Activated CD8-positive, alpha-beta memory T cell treated with anti-CD3 and anti-CD28 coated beads, Interleukin-2, amount 50 U/mL, for 48 hours (primary cell): ENCODE measurements around the gene FCHSD2.
"Not testable (repeated sequence)": the region's sequence is repeated elsewhere in the genome, so short reads cannot be mapped to it uniquely, and the experiment has no call there.

Experiments
- DNase-seq: peaks from one replicate; pipeline ENCODE4 v3.0.0-alpha.2; 2020

The FCHSD2 gene

DNA sequence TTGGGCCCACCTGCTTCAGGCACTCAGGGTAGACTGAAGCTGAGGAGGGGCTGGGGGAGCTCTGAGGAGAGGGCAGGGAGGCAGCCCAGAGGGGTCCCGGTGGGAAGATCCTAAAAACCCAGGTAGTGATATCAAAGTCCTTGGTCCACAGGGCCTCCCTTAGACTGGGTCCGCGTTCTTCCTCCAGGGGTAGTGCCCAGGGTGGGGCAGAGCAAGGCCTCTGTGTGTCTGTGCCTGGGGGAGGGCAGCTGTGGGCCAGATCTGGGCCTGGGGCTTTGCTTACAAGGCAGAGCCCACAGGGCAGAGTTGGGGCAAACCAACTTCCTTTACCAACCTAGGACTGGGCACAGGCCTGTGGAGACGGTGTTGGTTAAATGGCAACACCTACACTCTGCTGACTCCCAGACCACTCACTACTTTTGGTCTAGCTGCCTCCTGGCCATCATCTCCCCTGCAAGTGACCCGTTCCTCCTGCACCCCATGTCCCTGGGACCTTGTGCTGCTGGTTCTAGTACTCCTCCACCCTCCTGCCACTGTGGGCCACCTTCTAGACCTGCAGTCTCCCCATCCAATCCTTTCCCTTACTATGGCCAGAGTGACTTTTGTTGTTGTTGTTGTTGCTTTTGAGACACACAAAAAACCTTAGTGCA lies 312.1 kb downstream of the FCHSD2 start:
- no peak for DNase-seq

DNA sequence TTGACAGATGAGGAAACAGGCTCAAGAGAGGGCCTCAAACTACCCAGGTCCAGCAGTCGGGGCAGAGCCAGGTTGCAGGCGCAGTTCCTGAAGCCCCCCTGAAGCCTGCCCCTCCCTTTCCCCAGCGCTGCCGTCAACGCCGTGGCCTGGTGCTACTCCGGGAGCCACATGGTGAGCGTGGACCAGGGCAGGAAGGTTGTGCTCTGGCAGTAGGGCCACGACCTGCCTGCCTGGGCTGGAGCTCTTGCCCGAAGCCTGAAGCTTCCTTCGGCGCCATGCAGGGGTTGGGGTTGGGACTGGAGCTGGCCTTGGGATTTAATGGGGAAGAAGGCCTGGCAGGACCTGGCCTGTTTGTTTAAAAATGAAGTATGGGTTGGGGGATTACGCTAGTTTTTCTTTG lies 312.9 kb downstream of the FCHSD2 start:
- no peak for DNase-seq

DNA sequence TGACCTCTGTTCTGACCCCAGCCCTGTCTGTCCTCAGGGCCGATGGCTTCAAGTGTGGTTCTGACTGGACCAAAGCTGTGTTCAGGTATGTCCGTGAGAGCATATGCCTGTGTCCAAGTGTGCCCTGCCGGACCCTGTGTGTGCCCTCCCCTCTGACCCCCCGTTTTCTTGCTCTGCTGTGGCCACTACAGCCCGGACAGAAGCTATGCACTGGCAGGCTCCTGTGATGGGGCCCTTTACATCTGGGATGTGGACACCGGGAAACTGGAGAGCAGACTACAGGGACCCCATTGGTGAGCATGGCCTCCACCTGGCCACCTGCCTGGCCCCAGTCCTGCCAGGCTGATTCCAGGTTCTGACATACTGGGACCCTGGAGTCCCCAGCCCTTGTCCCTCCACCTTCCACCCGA lies 313.4 kb downstream of the FCHSD2 start:
- no peak for DNase-seq

DNA sequence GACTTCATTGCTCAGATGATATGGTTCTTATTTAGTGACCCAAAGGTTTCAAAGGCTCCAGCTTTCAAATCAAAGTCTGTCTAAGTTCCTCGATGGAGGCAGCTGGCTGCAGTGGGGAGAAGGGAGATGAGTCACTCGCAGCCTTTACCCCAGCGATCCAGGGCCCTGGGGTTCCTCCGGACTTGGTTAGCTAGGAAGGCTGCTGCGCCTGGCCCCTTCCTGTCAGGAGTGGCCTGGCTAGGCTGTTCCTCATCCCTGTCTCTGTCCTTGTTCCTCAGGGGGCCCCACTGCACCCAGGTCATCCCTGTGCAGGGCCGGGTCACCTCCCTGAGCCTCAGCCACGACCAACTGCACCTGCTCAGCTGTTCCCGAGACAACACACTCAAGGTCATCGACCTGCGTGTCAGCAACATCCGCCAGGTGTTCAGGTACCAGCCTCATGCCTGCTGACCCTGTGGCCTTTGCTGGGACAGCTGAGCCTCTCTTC lies 314.0 kb downstream of the FCHSD2 start:
- DNase-seq = no peak

DNA sequence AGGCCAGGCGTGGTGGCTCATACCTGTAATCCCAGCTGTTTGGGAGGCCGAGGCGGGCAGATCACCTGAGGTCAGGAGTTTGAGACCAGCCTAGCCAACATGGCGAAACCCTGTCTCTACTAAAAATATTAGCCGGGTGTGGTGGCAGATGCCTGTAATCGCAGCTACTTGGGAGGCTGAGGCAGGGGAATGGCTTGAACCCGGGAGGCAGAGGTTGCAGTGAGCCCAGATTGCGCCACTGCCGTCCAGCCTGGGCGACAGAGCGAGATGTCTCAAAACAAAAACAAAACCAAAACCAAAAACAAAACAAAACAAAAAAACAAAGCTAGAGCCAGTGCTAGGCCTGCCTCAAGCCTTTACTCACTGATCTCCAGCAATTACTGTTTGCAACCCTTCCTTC lies 314.5 kb downstream of the FCHSD2 start:
- DNase-seq = not testable (repeated sequence)

DNA sequence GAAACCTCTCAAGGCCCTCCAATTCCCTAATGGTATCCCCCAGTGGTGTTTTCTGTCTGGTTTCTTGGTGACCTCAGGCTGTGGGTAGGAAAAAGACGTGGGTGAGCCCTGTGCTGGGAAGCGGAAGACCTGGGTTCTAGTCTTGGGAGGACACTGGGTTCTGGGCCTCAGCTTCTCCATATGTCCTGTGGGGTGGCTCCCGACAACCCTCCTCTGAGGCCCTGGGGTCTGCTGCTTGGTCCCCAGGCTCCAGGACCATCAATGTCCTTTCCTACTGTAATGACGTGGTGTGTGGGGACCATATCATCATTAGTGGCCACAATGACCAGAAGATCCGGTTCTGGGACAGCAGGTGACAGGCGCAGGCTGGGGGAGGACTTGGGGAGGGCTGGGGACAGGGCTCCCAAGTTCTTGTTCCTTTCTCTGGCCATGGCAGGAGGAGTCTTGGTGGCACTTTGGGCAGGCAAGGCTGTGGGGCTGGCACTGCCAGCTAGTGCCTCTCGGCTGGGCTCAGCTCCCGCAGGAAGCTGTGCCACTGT lies 315.1 kb downstream of the FCHSD2 start:
- DNase-seq = no peak

DNA sequence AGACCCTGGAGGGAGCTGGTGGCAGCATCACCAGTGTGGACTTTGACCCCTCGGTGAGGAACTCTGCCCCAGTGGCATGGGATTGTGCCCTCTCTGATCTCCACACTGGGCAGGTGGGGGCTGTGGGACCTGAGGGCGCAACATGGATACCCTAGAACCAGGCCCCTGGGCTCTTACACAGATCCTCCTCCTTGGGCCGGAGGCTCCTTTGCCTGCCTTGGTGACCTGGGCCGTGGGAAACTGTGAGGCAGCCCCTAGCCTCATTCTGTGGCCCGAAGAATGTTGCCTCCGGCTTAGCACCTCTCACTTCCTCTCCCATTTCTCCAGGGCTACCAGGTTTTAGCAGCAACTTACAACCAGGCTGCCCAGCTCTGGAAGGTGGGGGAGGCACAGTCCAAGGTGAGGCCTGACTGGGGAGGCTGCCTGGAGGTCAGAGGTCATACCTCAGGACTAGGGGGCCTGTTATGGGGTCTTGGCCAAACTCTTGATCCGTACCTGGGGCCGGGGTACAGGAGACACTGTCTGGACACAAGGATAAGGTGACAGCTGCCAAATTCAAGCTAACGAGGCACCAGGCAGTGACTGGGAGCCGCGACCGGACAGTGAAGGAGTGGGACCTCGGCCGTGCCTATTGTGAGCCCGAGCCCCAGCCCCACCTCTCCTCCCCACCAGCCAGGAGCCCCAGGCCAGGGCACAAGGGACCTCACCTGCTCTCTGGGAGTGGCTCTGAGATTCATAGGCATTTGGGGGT lies 315.8 kb downstream of the FCHSD2 start:
- no peak for DNase-seq

DNA sequence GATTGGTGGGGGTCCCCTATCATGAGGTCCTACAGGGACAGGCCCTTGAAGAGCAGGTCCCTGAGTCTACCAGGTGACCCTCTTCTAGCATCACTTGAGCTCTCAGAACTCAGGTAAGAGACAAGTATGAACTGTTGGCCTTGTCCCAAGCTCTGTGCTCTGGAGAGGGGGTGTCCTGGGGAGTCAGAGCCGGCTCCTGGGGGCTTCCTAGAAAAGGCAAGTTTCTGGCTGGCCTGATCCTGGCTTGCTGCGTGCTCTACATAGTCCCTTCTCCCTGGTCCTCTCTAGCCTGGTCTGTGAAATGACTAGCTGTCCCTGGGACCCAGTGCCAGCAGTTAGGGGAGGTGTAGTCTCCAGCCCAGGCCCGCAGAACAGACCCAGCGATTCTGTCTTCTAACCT lies 316.5 kb downstream of the FCHSD2 start:
- no peak for DNase-seq

DNA sequence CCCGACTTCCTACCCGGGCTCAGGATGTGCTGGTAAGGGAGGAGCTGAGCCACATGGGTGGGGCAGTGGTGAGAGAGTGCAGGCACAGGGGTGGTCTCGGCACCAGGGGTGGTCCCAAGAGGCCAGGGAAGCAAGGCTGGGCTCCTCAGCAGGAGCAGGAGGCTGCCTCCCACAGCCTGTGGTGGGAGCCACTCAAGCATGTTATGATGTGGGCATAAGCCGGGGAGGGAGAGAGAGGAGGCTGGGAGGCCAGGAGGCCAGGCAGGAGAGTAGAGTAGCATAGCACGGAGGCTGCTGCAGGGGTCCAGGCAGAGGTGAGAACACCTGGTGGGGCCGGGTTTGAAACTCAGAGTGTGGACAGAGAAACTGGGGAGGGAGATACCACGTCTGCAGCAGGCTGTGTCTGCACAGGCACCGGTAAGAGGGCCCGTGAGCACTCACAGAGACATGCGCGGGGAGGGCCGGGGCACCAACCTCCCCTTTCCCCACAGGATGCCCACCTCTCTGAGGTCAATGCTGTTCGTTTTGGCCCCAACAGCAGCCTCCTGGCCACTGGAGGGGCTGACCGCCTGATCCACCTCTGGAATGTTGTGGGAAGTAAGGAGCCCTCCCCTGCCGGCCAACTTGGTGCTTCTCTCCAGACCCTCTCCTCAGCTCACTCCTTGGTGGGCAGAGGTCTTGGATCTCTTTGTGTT lies 317.2 kb downstream of the FCHSD2 start:
- DNase-seq = no peak

DNA sequence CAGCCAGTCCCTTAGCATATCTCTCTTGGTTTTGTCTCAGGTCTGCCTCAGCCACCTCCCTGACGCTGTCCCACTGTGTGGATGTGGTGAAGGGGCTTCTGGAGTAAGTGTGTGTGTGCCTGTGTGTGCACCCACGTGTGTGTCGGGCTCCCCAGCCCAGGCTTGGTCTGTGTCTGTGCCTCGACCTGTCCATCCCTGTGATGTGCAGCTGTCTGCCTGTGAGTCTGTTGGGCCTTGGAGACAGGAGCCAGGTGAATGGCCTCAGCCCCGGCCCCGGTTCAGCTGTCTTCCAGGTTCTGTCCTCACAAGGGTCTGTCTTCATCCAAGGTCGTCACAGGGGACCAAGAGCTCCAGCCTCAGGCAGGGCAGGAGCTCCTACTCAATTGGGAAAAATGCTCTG lies 318.1 kb downstream of the FCHSD2 start:
- no peak for DNase-seq

DNA sequence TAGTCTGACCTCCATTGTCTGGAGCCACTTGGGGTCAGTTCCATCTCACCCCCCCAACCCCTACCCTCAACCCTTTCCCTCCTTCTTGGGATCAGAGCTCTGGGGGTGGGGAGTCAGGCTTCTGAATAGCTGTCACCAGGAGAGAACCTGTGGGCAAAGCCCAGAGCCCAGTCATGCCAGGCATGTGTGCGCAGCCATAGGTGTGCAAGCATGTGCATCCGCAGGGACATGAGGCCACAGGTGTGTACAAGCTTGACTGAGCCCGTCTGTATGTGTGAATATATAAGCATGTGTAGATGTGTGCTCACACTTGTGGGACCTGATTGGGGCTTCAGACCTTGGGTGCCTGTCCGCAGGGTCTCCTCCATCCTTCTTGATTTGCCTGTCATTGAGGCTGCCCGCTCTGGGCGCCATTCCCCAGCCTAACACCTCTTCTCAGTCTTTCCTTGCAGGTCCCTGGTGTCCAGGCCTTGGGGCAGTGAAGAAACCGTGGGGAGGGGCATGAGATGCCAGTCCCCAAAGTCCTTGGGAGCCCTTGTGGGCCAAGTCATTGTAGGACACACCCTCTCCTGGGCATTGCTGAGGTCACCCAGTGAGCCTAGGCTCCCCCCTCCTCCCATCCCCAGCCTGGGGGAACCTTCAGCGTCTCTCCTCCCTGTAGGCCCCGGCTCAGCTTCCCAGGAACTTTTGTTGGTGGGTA lies 318.9 kb downstream of the FCHSD2 start:
- no peak for DNase-seq

DNA sequence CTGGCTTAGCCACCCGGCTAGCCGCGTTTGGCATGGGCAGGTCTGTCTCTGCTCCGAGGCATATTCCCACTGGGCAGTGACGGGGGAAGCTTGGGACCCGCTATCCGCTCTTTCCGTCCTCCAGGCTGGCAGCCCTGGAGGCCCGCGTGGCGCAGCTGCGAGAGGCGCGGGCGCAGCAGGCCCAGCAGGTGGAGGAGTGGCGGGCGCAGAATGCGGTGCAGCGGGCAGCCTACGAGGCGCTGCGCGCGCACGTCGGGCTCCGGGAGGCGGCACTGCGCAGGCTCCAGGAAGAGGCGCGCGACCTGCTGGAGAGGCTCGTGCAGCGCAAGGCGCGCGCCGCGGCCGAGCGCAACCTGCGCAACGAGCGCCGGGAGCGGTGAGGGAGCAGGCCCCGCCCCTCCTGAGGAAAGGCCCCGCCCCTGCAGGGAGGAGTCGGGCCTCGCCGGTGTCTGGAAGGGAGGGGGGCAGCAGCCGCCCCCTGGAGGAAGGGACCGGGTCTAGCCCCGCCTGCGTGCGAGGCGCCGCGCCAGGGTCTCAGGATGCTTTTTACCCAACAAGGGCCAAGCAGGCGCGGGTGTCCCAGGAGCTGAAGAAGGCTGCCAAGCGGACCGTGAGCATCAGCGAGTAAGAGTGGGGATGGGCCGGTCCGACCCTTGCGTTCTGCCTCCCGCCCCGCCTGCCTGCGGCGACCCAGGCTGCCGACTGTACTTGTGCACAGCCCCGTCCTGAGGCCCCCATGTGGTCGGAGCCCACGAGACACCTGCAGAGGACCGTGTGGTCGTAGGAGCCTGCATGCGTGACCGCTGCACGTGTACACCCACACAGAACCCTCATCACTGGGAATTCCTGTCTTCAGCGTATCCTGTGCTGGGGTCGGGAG lies 320.0 kb downstream of the FCHSD2 start:
- DNase-seq = peak; percentile 86

DNA sequence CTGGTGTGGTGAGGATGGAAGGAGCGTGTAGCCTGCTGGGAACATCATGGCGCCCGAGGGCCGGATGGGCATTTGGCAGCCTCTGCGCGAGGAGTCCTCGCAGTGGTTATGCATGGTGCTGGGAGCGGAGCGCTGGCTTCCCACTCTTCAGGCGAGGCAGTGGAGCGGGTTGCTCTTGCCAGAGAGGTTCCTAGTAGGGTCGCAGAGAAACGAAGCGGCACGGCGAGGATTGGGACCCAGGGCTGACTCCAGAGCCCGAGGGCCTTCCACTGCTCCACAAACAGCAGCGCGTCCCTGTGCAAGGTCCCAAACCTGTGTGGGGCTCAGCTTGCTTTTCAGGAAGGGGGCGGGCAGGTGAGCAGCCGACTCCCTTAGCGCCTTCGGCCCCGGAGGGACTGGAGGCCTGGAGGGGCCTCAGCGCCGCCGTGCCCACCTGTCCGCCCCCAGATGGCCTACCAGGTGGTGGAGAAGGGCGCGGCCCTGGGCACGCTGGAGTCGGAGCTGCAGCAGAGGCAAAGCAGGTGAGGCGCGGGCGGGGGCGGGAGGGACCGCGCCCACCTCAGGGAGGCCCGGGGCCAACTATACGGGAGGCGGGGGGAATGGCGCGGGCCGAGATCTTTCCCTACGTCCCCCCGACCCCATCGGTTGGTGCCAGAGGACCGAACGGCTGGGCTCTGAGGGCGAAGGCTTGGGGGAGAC lies 320.7 kb downstream of the FCHSD2 start:
- no peak for DNase-seq

DNA sequence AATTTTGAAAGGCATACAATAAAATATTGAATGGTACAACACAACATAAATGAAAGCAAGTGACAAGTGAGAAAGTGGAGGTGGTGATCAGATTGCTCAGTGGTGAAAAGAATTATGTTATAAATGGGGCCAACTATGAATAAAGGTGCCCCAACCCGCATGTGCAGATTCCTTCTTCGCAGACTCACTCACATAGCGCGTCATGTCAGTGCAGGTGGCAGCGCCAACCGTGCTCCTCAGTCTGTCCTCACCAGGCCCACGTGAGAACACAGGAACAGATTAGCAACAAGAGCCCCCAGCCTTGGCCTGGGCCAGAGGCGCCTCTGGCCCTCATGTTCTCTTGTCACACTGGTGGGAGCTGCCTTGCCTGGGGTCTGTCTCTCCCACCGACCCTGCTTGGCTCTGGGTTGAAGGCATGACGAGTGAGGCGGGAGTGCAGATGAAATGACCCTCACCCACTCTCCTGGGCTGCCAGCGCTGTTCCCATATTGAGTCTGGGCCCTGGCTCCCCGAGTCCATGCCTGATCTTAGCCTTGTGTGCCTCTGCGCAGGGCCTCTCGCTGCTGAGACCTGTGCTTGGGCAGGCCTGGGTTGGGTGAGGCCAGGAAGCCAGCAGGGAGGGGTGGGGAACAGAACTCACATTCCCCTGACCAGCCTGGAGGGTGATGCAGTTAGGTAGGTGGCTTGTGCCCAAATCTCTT lies 321.5 kb downstream of the FCHSD2 start:
- no peak for DNase-seq

DNA sequence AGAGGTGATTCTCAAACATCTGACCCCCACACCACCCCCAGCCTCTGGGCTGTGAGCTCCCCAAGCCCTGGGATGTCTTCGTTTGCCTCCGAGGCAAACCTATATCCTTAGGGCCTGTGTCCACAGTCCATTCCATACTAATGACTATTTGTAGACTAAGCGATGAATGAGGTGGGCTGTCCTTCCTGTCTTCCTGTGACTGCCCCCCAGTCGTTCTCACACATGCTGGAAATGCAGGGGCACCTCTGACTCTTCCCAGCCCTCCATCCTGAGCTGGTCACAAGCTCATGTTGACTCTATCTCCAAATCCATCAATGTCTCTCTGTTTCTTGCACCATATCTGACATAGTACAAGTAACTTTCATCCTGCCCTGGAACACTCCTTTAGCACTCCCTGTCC lies 323.1 kb downstream of the FCHSD2 start:
- no peak for DNase-seq

DNA sequence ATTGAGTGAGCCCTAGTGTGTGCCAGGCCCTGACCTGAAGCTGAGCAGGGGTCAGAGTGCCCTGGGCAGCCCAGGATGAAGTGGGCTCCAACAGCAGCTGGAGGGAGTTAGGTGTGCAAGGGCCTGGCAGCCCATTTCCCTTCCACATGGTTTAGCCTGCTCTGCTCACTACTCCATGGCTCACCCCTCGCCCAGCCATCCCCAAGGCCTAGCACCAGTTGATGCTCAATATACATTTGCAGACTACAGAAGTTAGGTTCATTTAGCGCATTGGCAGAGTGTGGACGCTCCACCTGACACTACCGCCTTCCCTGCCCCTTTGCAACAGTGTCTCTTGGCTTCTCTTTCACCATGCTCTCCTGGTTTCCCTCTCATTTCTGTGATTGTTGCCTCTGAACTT lies 324.2 kb downstream of the FCHSD2 start:
- DNase-seq = no peak

DNA sequence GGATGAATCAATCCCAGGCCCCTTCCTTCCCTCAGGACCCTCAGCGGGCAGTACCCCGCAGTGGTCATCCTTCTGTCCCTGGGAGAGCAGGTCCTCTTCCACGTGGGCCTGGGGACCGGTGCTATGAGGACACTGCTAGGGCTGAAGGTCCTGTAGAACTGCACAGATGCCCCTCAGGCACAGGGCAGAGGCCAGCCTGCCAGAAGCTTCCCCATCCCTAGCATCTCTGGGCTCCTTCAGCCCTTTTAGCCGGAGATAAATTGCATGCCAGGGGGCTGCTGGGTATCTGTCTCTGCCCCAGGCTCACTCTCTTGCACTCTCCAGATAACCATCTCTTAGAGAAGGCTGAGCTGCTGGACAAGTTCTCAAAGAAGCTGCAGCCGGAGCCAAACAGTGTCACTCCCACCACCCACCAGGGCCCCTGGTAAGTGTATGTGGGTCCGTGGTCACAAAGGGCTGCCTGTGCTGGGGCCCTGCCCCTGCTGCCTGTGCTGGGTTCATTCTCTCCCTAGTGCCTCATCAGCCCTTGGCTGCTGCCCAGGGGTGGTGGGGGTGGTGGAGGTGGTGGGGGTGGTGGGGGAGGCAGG lies 325.6 kb downstream of the FCHSD2 start:
- DNase-seq = no peak

DNA sequence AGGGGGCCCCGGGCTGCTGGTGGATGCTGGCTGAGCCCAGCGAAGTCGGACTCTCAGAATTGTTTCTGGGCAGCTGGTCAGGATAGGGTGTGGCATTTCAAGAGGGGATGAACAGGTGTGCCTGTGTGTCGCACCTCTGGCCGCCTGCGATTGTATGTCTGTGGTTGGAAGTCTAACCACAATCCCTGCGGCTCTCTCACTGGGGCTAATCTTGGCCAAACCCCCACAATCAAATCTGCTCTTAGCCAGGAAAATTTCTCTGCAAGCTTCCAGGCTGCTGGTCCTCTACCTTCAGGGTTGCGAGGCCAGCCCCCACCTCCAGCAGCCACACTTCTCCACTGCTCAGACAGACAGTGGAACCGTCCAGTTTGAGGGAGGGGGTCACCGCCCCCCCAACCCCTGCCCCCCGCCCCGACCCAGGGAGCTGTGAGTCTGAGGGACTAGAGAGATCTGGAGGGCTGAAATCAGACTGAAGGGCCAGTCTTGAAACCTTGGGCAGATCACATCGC lies 327.0 kb downstream of the FCHSD2 start:
- DNase-seq = no peak

DNA sequence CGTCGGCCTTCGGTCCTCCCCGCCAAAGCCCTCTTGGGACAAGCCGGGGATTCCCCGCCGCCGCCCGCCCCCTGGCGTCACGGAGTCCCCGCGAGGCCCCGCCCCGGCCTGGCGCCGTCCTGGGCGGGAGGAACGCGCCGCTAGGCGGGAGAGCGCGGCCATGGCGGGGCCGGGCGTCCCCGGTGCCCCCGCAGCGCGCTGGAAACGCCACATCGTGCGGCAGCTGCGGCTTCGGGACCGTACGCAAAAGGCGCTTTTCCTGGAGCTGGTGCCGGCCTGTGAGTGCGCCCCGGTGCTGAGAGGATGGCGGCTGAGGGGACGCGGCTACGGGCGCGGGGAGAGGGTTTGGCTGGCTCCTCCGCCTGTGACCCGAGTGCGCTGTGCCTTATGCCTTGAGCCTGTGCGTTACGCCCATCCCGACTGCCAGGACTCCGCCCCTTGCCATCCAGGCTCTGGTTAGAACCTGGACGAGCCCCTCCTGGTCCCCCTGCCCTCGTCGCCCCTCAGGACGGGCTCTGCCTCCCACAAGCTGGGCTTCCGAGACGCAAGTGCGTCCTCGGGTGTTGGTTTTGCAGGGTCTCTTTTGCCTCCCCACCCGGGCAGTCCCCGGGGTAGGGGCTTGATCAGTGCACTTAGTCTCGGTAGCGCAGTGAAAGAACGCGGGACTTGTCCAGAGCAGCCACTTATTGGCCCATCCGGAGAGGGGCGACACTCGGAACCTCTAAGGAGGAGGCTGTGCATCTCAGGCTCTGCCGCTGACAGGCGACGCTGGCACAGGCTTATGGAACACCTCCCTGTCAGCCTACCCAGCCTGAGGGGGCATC lies 327.6 kb downstream of the FCHSD2 start, which contains the start of gene ATG16L2:
TSS of gene ATG16L2 (plus strand) at position 126 of the 824 bp plus-strand sequence. CDS start at position 161, 35 bp downstream.
- DNase-seq = peak; percentile 83
